Measurements from ENCODE around the gene BCAR1. TPM values are rescaled to one million over a fixed set of nuclear protein-coding genes. Genes with fewer than 3 reads are reported as not detected.

BCAR1 gene
- total RNA-seq, 1 experiment from 2014 or later: 120 TPM

DNA sequence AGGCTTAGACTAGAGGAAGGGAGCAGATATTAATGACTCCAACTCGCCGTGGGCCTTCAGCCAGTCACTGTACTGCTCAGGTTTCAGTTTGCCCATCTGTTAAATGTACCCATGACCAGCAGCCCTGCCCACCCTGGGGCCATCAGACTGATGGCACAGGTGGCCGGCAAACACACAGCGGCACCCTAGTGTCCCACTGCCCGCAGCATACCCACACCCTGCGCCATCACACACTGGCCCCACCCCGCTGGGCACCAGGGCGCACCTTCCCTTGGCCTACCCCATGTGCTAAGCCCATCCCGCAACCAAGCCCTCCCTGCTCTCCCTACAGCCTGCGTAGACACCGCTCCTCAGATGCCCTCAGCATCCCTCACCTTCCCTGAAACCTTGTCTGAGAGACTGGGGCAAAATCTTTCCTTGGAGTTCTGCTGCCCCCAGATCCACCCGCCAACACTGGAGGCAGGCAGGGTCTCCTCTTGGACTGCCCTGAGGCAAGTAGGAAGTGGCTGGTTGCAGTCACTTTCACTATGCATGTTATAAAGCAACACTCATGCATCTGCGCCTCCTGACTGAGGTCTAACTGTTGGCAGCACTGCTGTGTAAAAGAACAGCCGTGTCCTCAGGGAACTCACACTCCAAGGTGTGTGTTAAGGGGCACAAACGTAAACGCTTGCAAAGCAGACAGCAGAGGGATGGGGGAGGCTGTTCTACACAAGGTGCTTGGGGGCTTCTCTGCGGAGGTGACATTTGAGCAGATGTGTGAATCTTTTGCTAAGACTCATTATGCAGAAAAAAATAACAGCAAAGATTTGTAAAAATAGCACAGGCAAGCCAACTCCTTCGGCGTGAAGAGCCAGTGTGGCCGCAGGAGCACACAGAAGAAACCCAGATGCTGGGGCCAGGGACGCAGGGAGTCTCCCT lies 6.7 kb upstream of the BCAR1 start:
- Histone ChIP-seq H3K27me3 (ENCODE audit: control insufficient read depth, insufficient read depth, low read length) (no peaks in the 10 kb centered on the region), H3K36me3 (ENCODE audit: control insufficient read depth, insufficient read depth, low read length) (no peaks in the 10 kb centered on the region), H3K4me3 (ENCODE audit: low read depth in 2 of 2, low read length in 2 of 2) (no peak overlapping the region), H3K4me1 (ENCODE audit: control insufficient read depth, insufficient read depth, low read length) (peaks cover 62% of the 10 kb centered on the region), H3K9me3 (ENCODE audit: control insufficient read depth, insufficient read depth, low read depth, low read length) (no peaks in the 10 kb centered on the region), H3K27ac (ENCODE audit: low read length) (peak overlapping the region; percentile 34)
- intact Hi-C loops (cut with micrococcal nuclease; ENCODE audit: unreplicated experiment) (no loop called here), in situ Hi-C loops (cut with HindIII; ENCODE audit: low pct_unique_long_range_greater_than_20kb, low sequenced_read_pairs) (no loop called here)
- ChIA-PET CTCF (no interaction called here), POLR2A (no interaction called here)
- DNase-seq (ENCODE audit: low read depth, low spot score) (no peak), ATAC-seq (no peak)
- BruUV-seq (replicated peaks): no TSS peak
- TF ChIP-seq, protein P1, sequence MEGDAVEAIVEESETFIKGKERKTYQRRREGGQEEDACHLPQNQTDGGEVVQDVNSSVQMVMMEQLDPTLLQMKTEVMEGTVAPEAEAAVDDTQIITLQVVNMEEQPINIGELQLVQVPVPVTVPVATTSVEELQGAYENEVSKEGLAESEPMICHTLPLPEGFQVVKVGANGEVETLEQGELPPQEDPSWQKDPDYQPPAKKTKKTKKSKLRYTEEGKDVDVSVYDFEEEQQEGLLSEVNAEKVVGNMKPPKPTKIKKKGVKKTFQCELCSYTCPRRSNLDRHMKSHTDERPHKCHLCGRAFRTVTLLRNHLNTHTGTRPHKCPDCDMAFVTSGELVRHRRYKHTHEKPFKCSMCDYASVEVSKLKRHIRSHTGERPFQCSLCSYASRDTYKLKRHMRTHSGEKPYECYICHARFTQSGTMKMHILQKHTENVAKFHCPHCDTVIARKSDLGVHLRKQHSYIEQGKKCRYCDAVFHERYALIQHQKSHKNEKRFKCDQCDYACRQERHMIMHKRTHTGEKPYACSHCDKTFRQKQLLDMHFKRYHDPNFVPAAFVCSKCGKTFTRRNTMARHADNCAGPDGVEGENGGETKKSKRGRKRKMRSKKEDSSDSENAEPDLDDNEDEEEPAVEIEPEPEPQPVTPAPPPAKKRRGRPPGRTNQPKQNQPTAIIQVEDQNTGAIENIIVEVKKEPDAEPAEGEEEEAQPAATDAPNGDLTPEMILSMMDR (IDR thresholded peaks at IDR 0.05): no peak
- no peak for TF ChIP-seq TCF7L2 (IDR thresholded peaks at IDR 0.05; ENCODE audit: low read depth, low read length)
- TF ChIP-seq, protein P2, sequence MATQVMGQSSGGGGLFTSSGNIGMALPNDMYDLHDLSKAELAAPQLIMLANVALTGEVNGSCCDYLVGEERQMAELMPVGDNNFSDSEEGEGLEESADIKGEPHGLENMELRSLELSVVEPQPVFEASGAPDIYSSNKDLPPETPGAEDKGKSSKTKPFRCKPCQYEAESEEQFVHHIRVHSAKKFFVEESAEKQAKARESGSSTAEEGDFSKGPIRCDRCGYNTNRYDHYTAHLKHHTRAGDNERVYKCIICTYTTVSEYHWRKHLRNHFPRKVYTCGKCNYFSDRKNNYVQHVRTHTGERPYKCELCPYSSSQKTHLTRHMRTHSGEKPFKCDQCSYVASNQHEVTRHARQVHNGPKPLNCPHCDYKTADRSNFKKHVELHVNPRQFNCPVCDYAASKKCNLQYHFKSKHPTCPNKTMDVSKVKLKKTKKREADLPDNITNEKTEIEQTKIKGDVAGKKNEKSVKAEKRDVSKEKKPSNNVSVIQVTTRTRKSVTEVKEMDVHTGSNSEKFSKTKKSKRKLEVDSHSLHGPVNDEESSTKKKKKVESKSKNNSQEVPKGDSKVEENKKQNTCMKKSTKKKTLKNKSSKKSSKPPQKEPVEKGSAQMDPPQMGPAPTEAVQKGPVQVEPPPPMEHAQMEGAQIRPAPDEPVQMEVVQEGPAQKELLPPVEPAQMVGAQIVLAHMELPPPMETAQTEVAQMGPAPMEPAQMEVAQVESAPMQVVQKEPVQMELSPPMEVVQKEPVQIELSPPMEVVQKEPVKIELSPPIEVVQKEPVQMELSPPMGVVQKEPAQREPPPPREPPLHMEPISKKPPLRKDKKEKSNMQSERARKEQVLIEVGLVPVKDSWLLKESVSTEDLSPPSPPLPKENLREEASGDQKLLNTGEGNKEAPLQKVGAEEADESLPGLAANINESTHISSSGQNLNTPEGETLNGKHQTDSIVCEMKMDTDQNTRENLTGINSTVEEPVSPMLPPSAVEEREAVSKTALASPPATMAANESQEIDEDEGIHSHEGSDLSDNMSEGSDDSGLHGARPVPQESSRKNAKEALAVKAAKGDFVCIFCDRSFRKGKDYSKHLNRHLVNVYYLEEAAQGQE (IDR thresholded peaks at IDR 0.05; ENCODE audit: insufficient read depth in 1 of 2, low read depth in 2 of 2, low read length in 1 of 2): no peak
- no peak for TF ChIP-seq POLR2AphosphoS5 (IDR thresholded peaks at IDR 0.05; ENCODE audit: low read depth, low read length)
- no peak for TF ChIP-seq SIN3A (IDR thresholded peaks at IDR 0.05; ENCODE audit: borderline replicate concordance, insufficient read depth, low read depth, low read length)

DNA sequence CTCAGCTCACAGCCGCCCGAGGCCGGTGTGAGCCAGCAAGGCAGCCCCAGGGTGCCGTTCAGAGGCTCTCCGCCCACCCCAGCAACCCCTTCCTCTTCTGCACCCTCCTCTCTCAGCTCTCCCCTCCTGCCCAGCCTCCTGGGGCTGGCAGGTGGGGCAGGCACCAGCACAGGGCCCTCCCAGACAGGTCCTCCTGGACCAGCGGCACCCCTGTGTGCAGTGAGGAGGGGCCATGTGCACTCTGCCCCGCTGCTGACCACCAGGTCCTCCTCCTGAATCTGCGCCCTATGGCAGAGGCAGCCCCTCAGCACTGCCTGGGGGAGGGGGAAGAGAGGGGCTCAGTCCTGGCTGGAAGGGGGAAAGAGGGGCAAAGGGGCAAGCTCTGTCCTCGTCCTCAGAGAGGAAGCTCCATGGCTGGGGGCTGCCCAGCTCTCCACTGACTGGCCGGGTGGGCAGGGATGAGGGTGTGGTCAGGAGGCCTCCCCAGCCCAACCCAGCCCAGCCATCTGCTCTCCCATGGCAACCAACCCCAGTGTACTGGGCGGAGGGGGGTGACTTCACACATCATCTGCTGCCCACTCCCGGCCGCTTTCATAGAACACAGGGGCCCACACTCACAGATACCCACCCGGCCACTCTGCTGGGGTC lies 5.4 kb upstream of the BCAR1 start:
- in situ Hi-C loops (cut with HindIII; ENCODE audit: low pct_unique_long_range_greater_than_20kb, low sequenced_read_pairs) (no loop called here), intact Hi-C loops (cut with micrococcal nuclease; ENCODE audit: unreplicated experiment) (no loop called here)
- H3K36me3 ChIP-seq (ENCODE audit: control insufficient read depth, insufficient read depth, low read length): no peaks in the 10 kb centered on the region
- CTCF ChIA-PET: no interaction called here
- no peaks in the 10 kb centered on the region for H3K27me3 ChIP-seq (ENCODE audit: control insufficient read depth, insufficient read depth, low read length)
- TF ChIP-seq SIN3A (IDR thresholded peaks at IDR 0.05; ENCODE audit: borderline replicate concordance, insufficient read depth, low read depth, low read length) (no peak), POLR2AphosphoS5 (IDR thresholded peaks at IDR 0.05; ENCODE audit: low read depth, low read length) (no peak)
- DNase-seq (ENCODE audit: low read depth, low spot score): no peak
- POLR2A ChIA-PET: no interaction called here
- ATAC-seq: no peak
- peaks cover 63% of the 10 kb centered on the region for H3K4me1 ChIP-seq (ENCODE audit: control insufficient read depth, insufficient read depth, low read length)
- no peak overlapping the region for H3K4me3 ChIP-seq (ENCODE audit: low read depth in 2 of 2, low read length in 2 of 2)
- H3K27ac ChIP-seq (ENCODE audit: low read length): peak overlapping the region; percentile 54; the same call in 1 of the 2 replicates
- H3K9me3 ChIP-seq (ENCODE audit: control insufficient read depth, insufficient read depth, low read depth, low read length): no peaks in the 10 kb centered on the region
- no TSS peak for BruUV-seq (replicated peaks)

Measured in Panc1 (cell line).